Activated CD8-positive, alpha-beta T cell treated with anti-CD3 and anti-CD28 coated beads for 36 hours (primary cell): ENCODE measurements around the gene SLC25A42. TPM values are rescaled to one million over a fixed set of nuclear protein-coding genes. Genes with fewer than 3 reads are reported as not detected.

Experiments used
- ATAC-seq: fragments of 200-7000 bp; cut with Tn5 transposase; one replicate; pipeline ENCODE4 v1.10.0; 2021; ENCODE audit warnings: mild to moderate bottlenecking, moderate library complexity
- CTCF ChIA-PET: fragments of 350-600 bp; sonication (Branson Sonifier 250); formaldehyde crosslinking; loops from one replicate; lab custom pipeline; 2021; ENCODE audit warnings: antibody characterized with exemption; lab: Charles Lee
- POLR2A ChIA-PET: fragments of 350-600 bp; sonication (Branson Sonifier 250); formaldehyde crosslinking; loops from one replicate; lab custom pipeline; 2021; ENCODE audit warnings: antibody characterized with exemption; lab: Charles Lee
- DNase-seq: peaks from one replicate; pipeline ENCODE4 v3.0.0-alpha.2; 2020
- H3K27ac Mint-ChIP-seq: one replicate; pipeline ENCODE4 v1.8.0; 2021; ENCODE audit warnings: mild to moderate bottlenecking, mixed read lengths
- H3K27me3 Mint-ChIP-seq: one replicate; pipeline ENCODE4 v1.8.0; 2021; ENCODE audit warnings: mixed read lengths
- H3K36me3 Mint-ChIP-seq: one replicate; pipeline ENCODE4 v1.8.0; 2021; ENCODE audit warnings: low read depth, mixed read lengths
- H3K4me1 Mint-ChIP-seq: one replicate; pipeline ENCODE4 v1.8.0; 2021; ENCODE audit warnings: low read depth, mixed read lengths
- H3K4me3 Mint-ChIP-seq: one replicate; pipeline ENCODE4 v1.8.0; 2021; ENCODE audit warnings: mild to moderate bottlenecking, moderate library complexity, mixed read lengths
- H3K9me3 Mint-ChIP-seq: one replicate; pipeline ENCODE4 v1.8.0; 2021; ENCODE audit warnings: mixed read lengths
- intact Hi-C: fragments of 100-400 bp; cut with micrococcal nuclease; formaldehyde crosslinking; loops from one replicate; pipeline ENCODE4 v1.10.0; 2022
- total RNA-seq, 2 experiments: library from RNA; stranded (reverse); gene quantifications; one replicate each; pipeline ENCODE4 v1.2.3, GENCODE V29; 2021
- TF ChIP-seq, protein P1 (sequence below): fragments of 200-600 bp; IDR thresholded peaks from one replicate; pipeline ENCODE4 v1.8.0; 2022; ENCODE audit warnings: antibody characterized with exemption, mild to moderate bottlenecking

The SLC25A42 gene
- total RNA-seq, 2 experiments from 2014 or later = 10.9 to 11.1 TPM

DNA sequence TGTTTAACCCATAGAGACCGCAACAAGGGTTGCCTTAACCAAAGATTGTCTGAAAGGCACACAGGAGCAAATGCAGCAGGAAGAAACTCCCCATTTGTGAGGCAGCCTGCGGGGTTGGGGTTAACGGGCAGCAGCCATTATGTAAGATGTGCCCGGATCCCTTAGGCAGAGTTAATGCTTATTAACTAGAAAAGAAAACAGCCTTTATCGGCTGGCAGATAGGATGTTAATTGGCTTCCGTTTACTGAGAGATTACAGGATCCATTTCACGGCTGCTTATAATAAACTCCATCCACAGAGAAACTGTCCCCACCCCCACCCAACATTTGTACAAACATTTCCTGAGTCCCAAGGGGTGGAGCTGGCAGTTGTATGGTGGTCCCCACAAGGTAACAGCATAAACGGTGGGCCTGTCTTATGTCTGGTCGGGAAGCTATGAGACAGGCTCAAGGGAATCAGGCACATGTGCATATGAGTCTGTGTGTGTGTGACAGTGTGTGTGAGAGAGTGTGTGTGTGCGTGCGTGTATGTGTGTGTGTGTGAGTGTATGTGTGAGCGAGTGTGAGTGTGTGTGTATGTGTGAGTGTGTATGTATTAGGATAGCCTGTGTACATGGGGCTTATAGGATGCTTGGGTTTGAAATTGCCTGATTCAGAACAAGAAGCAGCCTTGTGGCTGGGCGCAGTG, 10.5 kb downstream of the SLC25A42 start:
- no peaks in the 10 kb centered on the region for H3K27me3 Mint-ChIP-seq
- ChIA-PET CTCF (no interaction called here), POLR2A (interaction anchor here (0.6 to 0.8 kb wide), 3 partner anchors 9 to 14 kb away, joined by 3 to 4 read pairs (median 3); no protein-coding TSS in a partner anchor)
- peaks cover 3% of the 10 kb centered on the region for H3K36me3 Mint-ChIP-seq
- peaks cover 12% of the 10 kb centered on the region for H3K4me1 Mint-ChIP-seq
- no peak for ATAC-seq
- no peak overlapping the region for H3K27ac Mint-ChIP-seq
- TF ChIP-seq, protein P1, sequence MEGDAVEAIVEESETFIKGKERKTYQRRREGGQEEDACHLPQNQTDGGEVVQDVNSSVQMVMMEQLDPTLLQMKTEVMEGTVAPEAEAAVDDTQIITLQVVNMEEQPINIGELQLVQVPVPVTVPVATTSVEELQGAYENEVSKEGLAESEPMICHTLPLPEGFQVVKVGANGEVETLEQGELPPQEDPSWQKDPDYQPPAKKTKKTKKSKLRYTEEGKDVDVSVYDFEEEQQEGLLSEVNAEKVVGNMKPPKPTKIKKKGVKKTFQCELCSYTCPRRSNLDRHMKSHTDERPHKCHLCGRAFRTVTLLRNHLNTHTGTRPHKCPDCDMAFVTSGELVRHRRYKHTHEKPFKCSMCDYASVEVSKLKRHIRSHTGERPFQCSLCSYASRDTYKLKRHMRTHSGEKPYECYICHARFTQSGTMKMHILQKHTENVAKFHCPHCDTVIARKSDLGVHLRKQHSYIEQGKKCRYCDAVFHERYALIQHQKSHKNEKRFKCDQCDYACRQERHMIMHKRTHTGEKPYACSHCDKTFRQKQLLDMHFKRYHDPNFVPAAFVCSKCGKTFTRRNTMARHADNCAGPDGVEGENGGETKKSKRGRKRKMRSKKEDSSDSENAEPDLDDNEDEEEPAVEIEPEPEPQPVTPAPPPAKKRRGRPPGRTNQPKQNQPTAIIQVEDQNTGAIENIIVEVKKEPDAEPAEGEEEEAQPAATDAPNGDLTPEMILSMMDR = no peak
- H3K9me3 Mint-ChIP-seq = no peaks in the 10 kb centered on the region
- H3K4me3 Mint-ChIP-seq = no peak overlapping the region
- intact Hi-C loops = no loop called here
- DNase-seq = no peak

- ChIA-PET POLR2A (interaction anchor here (0.6 to 0.8 kb wide), 2 partner anchors 10 to 15 kb away, joined by 3 to 4 read pairs; no protein-coding TSS in a partner anchor), CTCF (no interaction called here)
- peaks cover 3% of the 10 kb centered on the region for H3K36me3 Mint-ChIP-seq
- H3K9me3 Mint-ChIP-seq = no peaks in the 10 kb centered on the region
- no peak for ATAC-seq
- TF ChIP-seq, protein P1 = no peak
- no peak for DNase-seq
- H3K4me1 Mint-ChIP-seq = peaks cover 9% of the 10 kb centered on the region
- intact Hi-C loops = no loop called here
- H3K27ac Mint-ChIP-seq = no peak overlapping the region
- H3K4me3 Mint-ChIP-seq = no peak overlapping the region
- no peaks in the 10 kb centered on the region for H3K27me3 Mint-ChIP-seq
These were observed 11.3 kb downstream of the SLC25A42 start for GRCh38 chr19:19075126-19075525.

GRCh38 chr19:19076476-19076875, 12.7 kb downstream of the SLC25A42 start:
- no peak for DNase-seq
- Mint-ChIP-seq H3K36me3 (peaks cover 3% of the 10 kb centered on the region), H3K4me3 (no peak overlapping the region), H3K4me1 (peaks cover 9% of the 10 kb centered on the region), H3K27ac (no peak overlapping the region), H3K27me3 (no peaks in the 10 kb centered on the region), H3K9me3 (no peaks in the 10 kb centered on the region)
- intact Hi-C loops = no loop called here
- CTCF ChIA-PET = interaction anchor here (1.4 kb wide), 1 partner anchor 24 kb away, joined by 3 read pairs; no protein-coding TSS in a partner anchor
- POLR2A ChIA-PET = no interaction called here
- ATAC-seq = no peak
- TF ChIP-seq, protein P1 = no peak

GRCh38 chr19:19077103-19077502, 13.3 kb downstream of the SLC25A42 start:
- Mint-ChIP-seq H3K27me3 (no peaks in the 10 kb centered on the region), H3K4me1 (peaks cover 9% of the 10 kb centered on the region), H3K36me3 (peaks cover 3% of the 10 kb centered on the region), H3K4me3 (no peak overlapping the region), H3K27ac (no peak overlapping the region), H3K9me3 (no peaks in the 10 kb centered on the region)
- ChIA-PET CTCF (interaction anchor here (1.4 kb wide), 1 partner anchor 24 kb away, joined by 3 read pairs; no protein-coding TSS in a partner anchor), POLR2A (no interaction called here)
- ATAC-seq (no peak), DNase-seq (no peak)
- TF ChIP-seq, protein P1 = no peak
- intact Hi-C loops = no loop called here

GRCh38 chr19:19078801-19079200, 15.0 kb downstream of the SLC25A42 start:
- Mint-ChIP-seq H3K9me3 (no peaks in the 10 kb centered on the region), H3K4me1 (peaks cover 5% of the 10 kb centered on the region), H3K36me3 (peaks cover 3% of the 10 kb centered on the region), H3K27me3 (no peaks in the 10 kb centered on the region), H3K4me3 (no peak overlapping the region), H3K27ac (no peak overlapping the region)
- TF ChIP-seq, protein P1 = no peak
- ATAC-seq (no peak), DNase-seq (no peak)
- ChIA-PET CTCF (no interaction called here), POLR2A (interaction anchor here (1.2 kb wide), 1 partner anchor 10 kb away, joined by 5 read pairs; no protein-coding TSS in a partner anchor)
- intact Hi-C loops = no loop called here
